Neuronal stem cell (in vitro differentiated cells): Measurements from ENCODE around the gene ZNF574.
"Not testable (repeated sequence)": the region's sequence is repeated elsewhere in the genome, so short reads cannot be mapped to it uniquely, and the experiment has no call there.

Experiments used
- DNase-seq: peaks from one replicate; pipeline ENCODE4 v3.0.0-alpha.2; 2013; ENCODE audit warnings: low spot score
- H2AFZ ChIP-seq: one replicate; pipeline ENCODE4 v1.6.1; 2013; ENCODE audit warnings: mild to moderate bottlenecking, low read length, inconsistent platforms
- H2AK5ac ChIP-seq: 2 replicates; pipeline ENCODE4 v1.6.1; 2013; ENCODE audit warnings: low read depth, mild to moderate bottlenecking, inconsistent platforms, low read length, moderate library complexity, mixed read lengths
- H2BK120ac ChIP-seq: 2 replicates; pipeline ENCODE4 v1.6.1; 2013; ENCODE audit warnings: low read depth, mild to moderate bottlenecking, inconsistent platforms, low read length, moderate library complexity, mixed read lengths
- H2BK12ac ChIP-seq: one replicate; pipeline ENCODE4 v1.6.1; 2013; ENCODE audit warnings: low read length, inconsistent platforms
- H2BK15ac ChIP-seq: 2 replicates; pipeline ENCODE4 v1.6.1; 2013; ENCODE audit warnings: mild to moderate bottlenecking, low read length, inconsistent platforms, mixed read lengths
- H2BK5ac ChIP-seq: one replicate; pipeline ENCODE4 v1.6.1; 2013; ENCODE audit warnings: inconsistent platforms, mild to moderate bottlenecking, low read length, moderate library complexity
- H3K14ac ChIP-seq: one replicate; pipeline ENCODE4 v1.6.1; 2013; ENCODE audit warnings: low read length, inconsistent platforms
- H3K18ac ChIP-seq: 2 replicates; pipeline ENCODE4 v1.6.1; 2013; ENCODE audit warnings: low read length, inconsistent platforms
- H3K23ac ChIP-seq: 2 replicates; pipeline ENCODE4 v1.6.1; 2013; ENCODE audit warnings: low read depth, mild to moderate bottlenecking, mixed read lengths, low read length, inconsistent platforms; ENCODE audit not compliant: poor library complexity
- H3K27ac ChIP-seq: replicated peaks from 3 replicates; pipeline ENCODE4 v1.5.1; 2013; ENCODE audit warnings: low read length, inconsistent platforms
- H3K27me3 ChIP-seq, 3 experiments: 2 replicates each; pipeline ENCODE4 v1.6.1; 2013; ENCODE audit warnings: low read length in 3 of 3, mild to moderate bottlenecking in 2 of 3, inconsistent platforms in 1 of 3, low read depth in 1 of 3, mixed read lengths in 1 of 3, moderate library complexity in 1 of 3; ENCODE audit not compliant: control insufficient read depth in 3 of 3, insufficient read depth in 3 of 3
- H3K36me3 ChIP-seq, 2 donors: replicated peaks in 1 of 2; 2 replicates each; pipeline ENCODE4 v1.6.1; 2013; ENCODE audit warnings: low read length in 2 of 2; ENCODE audit not compliant: control insufficient read depth in 2 of 2, insufficient read depth in 2 of 2
- H3K4ac ChIP-seq: 2 replicates; pipeline ENCODE4 v1.6.1; 2013; ENCODE audit warnings: inconsistent platforms, mild to moderate bottlenecking, low read length, moderate library complexity
- H3K4me1 ChIP-seq, 2 donors: 1 replicate in 1 of 2; 2 replicates in 1 of 2; pipeline ENCODE4 v1.6.1; 2013; ENCODE audit warnings: low read length in 2 of 2, low read depth in 1 of 2; ENCODE audit not compliant: control insufficient read depth in 2 of 2, insufficient read depth in 1 of 2
- H3K4me2 ChIP-seq: one replicate; pipeline ENCODE4 v1.6.1; 2013; ENCODE audit warnings: mild to moderate bottlenecking, low read length, inconsistent platforms; ENCODE audit not compliant: insufficient read depth, poor library complexity, severe bottlenecking
- H3K4me3 ChIP-seq, 2 donors: 2 replicates each; pipeline ENCODE4 v1.5.1; 2013; ENCODE audit warnings: low read length in 2 of 2, mild to moderate bottlenecking in 2 of 2, inconsistent platforms in 1 of 2, moderate library complexity in 1 of 2
- H3K79me1 ChIP-seq: one replicate; pipeline ENCODE4 v1.6.1; 2013; ENCODE audit warnings: low read depth, mild to moderate bottlenecking, inconsistent platforms, low read length, moderate library complexity
- H3K9ac ChIP-seq: one replicate; pipeline ENCODE4 v1.6.1; 2013; ENCODE audit warnings: mild to moderate bottlenecking, low read depth, low read length, inconsistent platforms; ENCODE audit not compliant: poor library complexity
- H3K9me3 ChIP-seq, 2 donors: replicated peaks in 1 of 2; 2 replicates each; pipeline versions ENCODE3 to v1.6.1; 2013; ENCODE audit warnings: low read length in 2 of 2, mild to moderate bottlenecking in 2 of 2, inconsistent platforms in 1 of 2, low read depth in 1 of 2, mixed read lengths in 1 of 2, moderate library complexity in 1 of 2; ENCODE audit not compliant: control insufficient read depth in 2 of 2, insufficient read depth in 1 of 2
- H4K8ac ChIP-seq: one replicate; pipeline ENCODE4 v1.6.1; 2013; ENCODE audit warnings: low read depth, mild to moderate bottlenecking, inconsistent platforms, low read length, moderate library complexity
- H4K91ac ChIP-seq: one replicate; pipeline ENCODE4 v1.6.1; 2013; ENCODE audit warnings: low read length, low read depth, mild to moderate bottlenecking, inconsistent platforms; ENCODE audit not compliant: poor library complexity
- WGBS, 2 donors: extraction: QIAGEN DNeasy Blood & Tissue Kit; methylation state at CpG; one replicate each; pipeline ENCODE4 v1.1.7; 2013; ENCODE audit warnings: missing lambda C conversion rate in 2 of 2, mixed read lengths in 1 of 2; ENCODE audit not compliant: insufficient read length in 2 of 2, insufficient replicate concordance in 1 of 2; ENCODE audit errors: extremely low coverage in 2 of 2; 5-methylcytosine and 5-hydroxymethylcytosine counted together

The ZNF574 gene

GRCh38 chr19:42097461-42097860, 21.5 kb downstream of the ZNF574 start:
- no CpG with 5 or more reads among the region's 5 CpGs for WGBS, 2 donors

GRCh38 chr19:42098781-42099180, 22.8 kb downstream of the ZNF574 start:
- Histone ChIP-seq H3K36me3 (peaks cover 0 to 1% of the 10 kb centered on the region in 2 donors), H2BK15ac (no peak overlapping the region), H3K79me1 (no peaks in the 10 kb centered on the region), H2AFZ (no peak overlapping the region), H2AK5ac (no peak overlapping the region), H3K27me3 (peaks cover 2 to 7% (median 4%) of the 10 kb centered on the region in 3 experiments), H3K14ac (no peak overlapping the region), H3K9me3 (no peaks in the 10 kb centered on the region), H3K4ac (no peak overlapping the region), H4K8ac (no peak overlapping the region), H3K4me1 (peaks cover 5 to 8% of the 10 kb centered on the region in 2 donors), H2BK5ac (no peak overlapping the region), H3K9ac (no peak overlapping the region), H2BK12ac (no peak overlapping the region), H3K4me3 (no peak overlapping the region), H3K4me2 (no peak overlapping the region), H3K18ac (no peak overlapping the region), H3K23ac (no peak overlapping the region), H2BK120ac (no peak overlapping the region), H3K27ac (no peak overlapping the region), H4K91ac (no peak overlapping the region)
- WGBS, 2 donors = no CpG with 5 or more reads among the region's 6 CpGs
- no peak for DNase-seq

More at GRCh38 chr19:42097461-42097860, 21.5 kb downstream of the ZNF574 start:
- no peak overlapping the region for H2BK120ac ChIP-seq
- H3K9me3 ChIP-seq = no peaks in the 10 kb centered on the region
- H3K18ac ChIP-seq = no peak overlapping the region
- no peak overlapping the region for H3K23ac ChIP-seq
- no peak overlapping the region for H4K91ac ChIP-seq
- no peak overlapping the region for H3K4me2 ChIP-seq
- H3K4me3 ChIP-seq = no peak overlapping the region
- no peak overlapping the region for H3K4ac ChIP-seq
- no peak overlapping the region for H3K14ac ChIP-seq
- no peak overlapping the region for H2BK12ac ChIP-seq
- no peak overlapping the region for H4K8ac ChIP-seq
- H2BK5ac ChIP-seq = no peak overlapping the region
- H2AFZ ChIP-seq = no peak overlapping the region
- no peak overlapping the region for H2AK5ac ChIP-seq
- peaks cover 0 to 1% of the 10 kb centered on the region in 2 donors for H3K36me3 ChIP-seq
- no peak overlapping the region for H3K27ac ChIP-seq
- H3K79me1 ChIP-seq = no peaks in the 10 kb centered on the region
- no peak overlapping the region for H3K9ac ChIP-seq
- H2BK15ac ChIP-seq = no peak overlapping the region
- DNase-seq = no peak
- H3K27me3 ChIP-seq = peaks cover 2 to 7% (median 4%) of the 10 kb centered on the region in 3 experiments
- H3K4me1 ChIP-seq = peaks cover 7 to 8% of the 10 kb centered on the region in 2 donors

GRCh38 chr19:42099336-42099925, 23.5 kb downstream of the ZNF574 start:
- H2AFZ ChIP-seq = no peak overlapping the region
- no peak overlapping the region for H3K4me2 ChIP-seq
- H2BK120ac ChIP-seq = no peak overlapping the region
- H3K79me1 ChIP-seq = no peaks in the 10 kb centered on the region
- H3K14ac ChIP-seq = no peak overlapping the region
- H3K4me1 ChIP-seq = peaks cover under 1 to 8% of the 10 kb centered on the region in 2 donors
- H3K36me3 ChIP-seq = peaks cover 0 to 1% of the 10 kb centered on the region in 2 donors
- WGBS, 2 donors = no CpG with 5 or more reads among the region's 6 CpGs
- H3K9ac ChIP-seq = no peak overlapping the region
- H3K23ac ChIP-seq = no peak overlapping the region
- no peaks in the 10 kb centered on the region for H3K9me3 ChIP-seq
- peaks cover 2 to 12% (median 4%) of the 10 kb centered on the region in 3 experiments for H3K27me3 ChIP-seq
- no peak overlapping the region for H3K27ac ChIP-seq
- H3K4ac ChIP-seq = no peak overlapping the region
- DNase-seq = no peak
- H2AK5ac ChIP-seq = peak overlapping the region; percentile 42
- H4K8ac ChIP-seq = no peak overlapping the region
- H2BK12ac ChIP-seq = no peak overlapping the region
- no peak overlapping the region for H3K4me3 ChIP-seq
- H2BK15ac ChIP-seq = peak overlapping the region; percentile 18
- no peak overlapping the region for H2BK5ac ChIP-seq
- no peak overlapping the region for H4K91ac ChIP-seq
- no peak overlapping the region for H3K18ac ChIP-seq

- H3K14ac ChIP-seq, H3K4me3 ChIP-seq, H3K36me3 ChIP-seq, H3K9ac ChIP-seq, H3K27ac ChIP-seq, H2BK120ac ChIP-seq, H4K8ac ChIP-seq, H3K79me1 ChIP-seq, H2AK5ac ChIP-seq, H3K23ac ChIP-seq, DNase-seq, H3K4me1 ChIP-seq, H2BK12ac ChIP-seq, H3K9me3 ChIP-seq, H4K91ac ChIP-seq, H3K4me2 ChIP-seq, H3K18ac ChIP-seq, H2BK15ac ChIP-seq, H3K4ac ChIP-seq, H2BK5ac ChIP-seq, H2AFZ ChIP-seq: not testable (repeated sequence)
- peaks cover 2 to 14% (median 4%) of the 10 kb centered on the region in 3 experiments for H3K27me3 ChIP-seq
- WGBS, 2 donors = no CpG with 5 or more reads among the region's 10 CpGs
These were observed 24.3 kb downstream of the ZNF574 start for GRCh38 chr19:42100241-42100640.
